ENCODE data around the gene SERPINE1.

Gene SERPINE1

GRCh38 chr7:101133621-101134398 is 6.9 kb downstream of the SERPINE1 start:
- no peaks in the 10 kb centered on the region for H3K27me3 ChIP-seq (ENCODE audit: insufficient read depth, poor library complexity, severe bottlenecking)
- peaks cover 24% of the 10 kb centered on the region for H3K4me1 ChIP-seq (ENCODE audit: insufficient read depth, poor library complexity, severe bottlenecking)
- ATAC-seq (ENCODE audit: low read depth) (no peak), DNase-seq (ENCODE audit: low spot score) (no peak)
- H3K9me3 ChIP-seq (ENCODE audit: severe bottlenecking) = no peaks in the 10 kb centered on the region
- peak overlapping the region; percentile 90 for H3K27ac ChIP-seq (ENCODE audit: poor library complexity, severe bottlenecking)
- H3K4me3 ChIP-seq (ENCODE audit: severe bottlenecking) = no peak overlapping the region
- H3K36me3 ChIP-seq (ENCODE audit: low read depth) = peaks cover 89% of the 10 kb centered on the region
- TF ChIP-seq, protein P1, sequence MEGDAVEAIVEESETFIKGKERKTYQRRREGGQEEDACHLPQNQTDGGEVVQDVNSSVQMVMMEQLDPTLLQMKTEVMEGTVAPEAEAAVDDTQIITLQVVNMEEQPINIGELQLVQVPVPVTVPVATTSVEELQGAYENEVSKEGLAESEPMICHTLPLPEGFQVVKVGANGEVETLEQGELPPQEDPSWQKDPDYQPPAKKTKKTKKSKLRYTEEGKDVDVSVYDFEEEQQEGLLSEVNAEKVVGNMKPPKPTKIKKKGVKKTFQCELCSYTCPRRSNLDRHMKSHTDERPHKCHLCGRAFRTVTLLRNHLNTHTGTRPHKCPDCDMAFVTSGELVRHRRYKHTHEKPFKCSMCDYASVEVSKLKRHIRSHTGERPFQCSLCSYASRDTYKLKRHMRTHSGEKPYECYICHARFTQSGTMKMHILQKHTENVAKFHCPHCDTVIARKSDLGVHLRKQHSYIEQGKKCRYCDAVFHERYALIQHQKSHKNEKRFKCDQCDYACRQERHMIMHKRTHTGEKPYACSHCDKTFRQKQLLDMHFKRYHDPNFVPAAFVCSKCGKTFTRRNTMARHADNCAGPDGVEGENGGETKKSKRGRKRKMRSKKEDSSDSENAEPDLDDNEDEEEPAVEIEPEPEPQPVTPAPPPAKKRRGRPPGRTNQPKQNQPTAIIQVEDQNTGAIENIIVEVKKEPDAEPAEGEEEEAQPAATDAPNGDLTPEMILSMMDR (IDR thresholded peaks at IDR 0.05; ENCODE audit: poor library complexity, severe bottlenecking) = no peak

DNA sequence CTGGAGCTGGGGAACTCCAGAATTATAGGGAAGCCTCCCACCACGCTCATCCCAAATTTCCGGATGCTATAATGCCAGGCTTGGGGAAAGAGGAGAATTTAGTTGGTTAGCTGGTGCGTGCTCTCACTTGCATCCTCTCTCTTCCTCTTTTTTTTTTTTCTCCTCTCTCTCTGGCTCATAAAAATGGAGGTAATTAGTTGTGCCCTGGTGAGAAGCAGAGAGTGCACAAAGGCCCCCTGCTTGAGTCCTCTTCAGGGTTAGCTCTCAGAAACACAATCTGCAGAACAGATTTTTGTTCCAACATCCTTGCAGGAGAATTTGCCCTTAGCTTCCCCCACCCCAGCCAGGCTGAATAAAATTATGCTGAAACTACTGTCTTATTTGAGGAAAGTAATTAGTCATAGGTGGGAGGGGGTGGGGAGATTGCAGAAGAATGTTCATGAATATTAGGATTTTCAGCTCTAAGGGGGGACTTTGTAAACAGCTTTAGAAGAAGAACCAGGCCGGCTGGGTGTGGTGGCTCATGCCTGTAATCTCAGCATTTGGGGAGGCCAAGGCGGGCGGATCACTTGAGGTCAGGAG is 7.6 kb downstream of the SERPINE1 start:
- ATAC-seq (ENCODE audit: low read depth) = no peak
- Histone ChIP-seq H3K4me1 (ENCODE audit: insufficient read depth, poor library complexity, severe bottlenecking) (peaks cover 26% of the 10 kb centered on the region), H3K27ac (ENCODE audit: poor library complexity, severe bottlenecking) (peak overlapping the region; percentile 90)

DNA sequence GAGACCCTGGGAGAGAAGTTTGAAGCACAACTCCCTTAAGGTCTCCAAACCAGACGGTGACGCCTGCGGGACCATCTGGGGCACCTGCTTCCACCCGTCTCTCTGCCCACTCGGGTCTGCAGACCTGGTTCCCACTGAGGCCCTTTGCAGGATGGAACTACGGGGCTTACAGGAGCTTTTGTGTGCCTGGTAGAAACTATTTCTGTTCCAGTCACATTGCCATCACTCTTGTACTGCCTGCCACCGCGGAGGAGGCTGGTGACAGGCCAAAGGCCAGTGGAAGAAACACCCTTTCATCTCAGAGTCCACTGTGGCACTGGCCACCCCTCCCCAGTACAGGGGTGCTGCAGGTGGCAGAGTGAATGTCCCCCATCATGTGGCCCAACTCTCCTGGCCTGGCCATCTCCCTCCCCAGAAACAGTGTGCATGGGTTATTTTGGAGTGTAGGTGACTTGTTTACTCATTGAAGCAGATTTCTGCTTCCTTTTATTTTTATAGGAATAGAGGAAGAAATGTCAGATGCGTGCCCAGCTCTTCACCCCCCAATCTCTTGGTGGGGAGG is 10.8 kb downstream of the SERPINE1 start:
- ATAC-seq (ENCODE audit: low read depth) (no peak), DNase-seq (ENCODE audit: low spot score) (no peak)
- Histone ChIP-seq H3K4me3 (ENCODE audit: severe bottlenecking) (no peak overlapping the region), H3K4me1 (ENCODE audit: insufficient read depth, poor library complexity, severe bottlenecking) (peaks cover 34% of the 10 kb centered on the region), H3K9me3 (ENCODE audit: severe bottlenecking) (no peaks in the 10 kb centered on the region), H3K36me3 (ENCODE audit: low read depth) (peaks cover 55% of the 10 kb centered on the region), H3K27ac (ENCODE audit: poor library complexity, severe bottlenecking) (peak overlapping the region; percentile 90), H3K27me3 (ENCODE audit: insufficient read depth, poor library complexity, severe bottlenecking) (no peaks in the 10 kb centered on the region)
- TF ChIP-seq, protein P1 (IDR thresholded peaks at IDR 0.05; ENCODE audit: poor library complexity, severe bottlenecking) = no peak

More for the DNA sequence above, 7.6 kb downstream of the SERPINE1 start:
- TF ChIP-seq, protein P1 (IDR thresholded peaks at IDR 0.05; ENCODE audit: poor library complexity, severe bottlenecking) = no peak
- no peak for DNase-seq (ENCODE audit: low spot score)
- no peak overlapping the region for H3K4me3 ChIP-seq (ENCODE audit: severe bottlenecking)
- H3K9me3 ChIP-seq (ENCODE audit: severe bottlenecking) = no peaks in the 10 kb centered on the region
- no peaks in the 10 kb centered on the region for H3K27me3 ChIP-seq (ENCODE audit: insufficient read depth, poor library complexity, severe bottlenecking)
- peaks cover 82% of the 10 kb centered on the region for H3K36me3 ChIP-seq (ENCODE audit: low read depth)

DNA sequence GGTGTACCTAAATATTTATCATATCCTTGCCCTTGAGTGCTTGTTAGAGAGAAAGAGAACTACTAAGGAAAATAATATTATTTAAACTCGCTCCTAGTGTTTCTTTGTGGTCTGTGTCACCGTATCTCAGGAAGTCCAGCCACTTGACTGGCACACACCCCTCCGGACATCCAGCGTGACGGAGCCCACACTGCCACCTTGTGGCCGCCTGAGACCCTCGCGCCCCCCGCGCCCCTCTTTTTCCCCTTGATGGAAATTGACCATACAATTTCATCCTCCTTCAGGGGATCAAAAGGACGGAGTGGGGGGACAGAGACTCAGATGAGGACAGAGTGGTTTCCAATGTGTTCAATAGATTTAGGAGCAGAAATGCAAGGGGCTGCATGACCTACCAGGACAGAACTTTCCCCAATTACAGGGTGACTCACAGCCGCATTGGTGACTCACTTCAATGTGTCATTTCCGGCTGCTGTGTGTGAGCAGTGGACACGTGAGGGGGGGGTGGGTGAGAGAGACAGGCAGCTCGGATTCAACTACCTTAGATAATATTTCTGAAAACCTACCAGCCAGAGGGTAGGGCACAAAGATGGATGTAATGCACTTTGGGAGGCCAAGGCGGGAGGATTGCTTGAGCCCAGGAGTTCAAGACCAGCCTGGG is 11.4 kb downstream of the SERPINE1 start:
- TF ChIP-seq, protein P1 (IDR thresholded peaks at IDR 0.05; ENCODE audit: poor library complexity, severe bottlenecking) = peak; percentile 92
- ATAC-seq (ENCODE audit: low read depth) (peak; percentile 70), DNase-seq (ENCODE audit: low spot score) (peak; percentile 93)
- Histone ChIP-seq H3K36me3 (ENCODE audit: low read depth) (peaks cover 49% of the 10 kb centered on the region), H3K27ac (ENCODE audit: poor library complexity, severe bottlenecking) (peak overlapping the region; percentile 90), H3K4me3 (ENCODE audit: severe bottlenecking) (no peak overlapping the region), H3K9me3 (ENCODE audit: severe bottlenecking) (no peaks in the 10 kb centered on the region), H3K27me3 (ENCODE audit: insufficient read depth, poor library complexity, severe bottlenecking) (no peaks in the 10 kb centered on the region), H3K4me1 (ENCODE audit: insufficient read depth, poor library complexity, severe bottlenecking) (peaks cover 34% of the 10 kb centered on the region)

Data from RWPE2 (cell line).